OCI-LY3 (cell line): ENCODE measurements around the gene PARD3.

ENCODE experiments used
- H2AFZ ChIP-seq: fragments of 200-600, 300-600 bp; shearing (Covaris generic); 2 replicates; pipeline ENCODE4 v1.6.0; 2014; ENCODE audit warnings: antibody characterized with exemption, low read depth, low read length
- H3K27ac ChIP-seq: fragments of 200-600, 300-600 bp; sonication (generic); 2 replicates; pipeline ENCODE4 v1.5.1; 2014; ENCODE audit warnings: mild to moderate bottlenecking, low read length, moderate library complexity, mixed read lengths
- H3K27me3 ChIP-seq: fragments of 200-600, 300-600 bp; sonication (generic); 2 replicates; pipeline ENCODE4 v1.6.1; 2014; ENCODE audit warnings: low read depth, low read length, mixed read lengths
- H3K36me3 ChIP-seq: fragments of 200-600, 300-600 bp; sonication (generic); replicated peaks from 2 replicates; pipeline ENCODE3; 2014; ENCODE audit warnings: low read depth, low read length, mixed read lengths
- H3K4me1 ChIP-seq: fragments of 300-600, 200-600 bp; sonication (generic); 2 replicates; pipeline ENCODE4 v1.6.1; 2014; ENCODE audit warnings: low read length, mixed read lengths
- H3K4me2 ChIP-seq: fragments of 200-600, 300-600 bp; sonication (generic); 2 replicates; pipeline ENCODE4 v1.6.1; 2014; ENCODE audit warnings: low read length, mixed read lengths
- H3K4me3 ChIP-seq: fragments of 300-600, 200-600 bp; sonication (generic); 2 replicates; pipeline ENCODE4 v1.5.1; 2014; ENCODE audit warnings: antibody characterized with exemption, mild to moderate bottlenecking, low read length, moderate library complexity
- H3K79me2 ChIP-seq: fragments of 300-600, 200-600 bp; shearing (Covaris generic); 2 replicates; pipeline ENCODE4 v1.6.1; 2014; ENCODE audit warnings: mild to moderate bottlenecking, low read length, mixed read lengths
- H3K9ac ChIP-seq: fragments of 300-600, 200-600 bp; shearing (Covaris generic); 2 replicates; pipeline ENCODE4 v1.6.0; 2014; ENCODE audit warnings: mild to moderate bottlenecking, low read length, moderate library complexity
- H3K9me3 ChIP-seq: fragments of 200-600, 300-600 bp; shearing (Covaris generic); 2 replicates; pipeline ENCODE4 v1.6.1; 2014; ENCODE audit warnings: low read length, mixed read lengths; ENCODE audit not compliant: insufficient read depth
- H4K20me1 ChIP-seq: fragments of 200-600, 300-600 bp; sonication (generic); 2 replicates; pipeline ENCODE4 v1.6.1; 2016; ENCODE audit warnings: low read length, mixed read lengths; ENCODE audit not compliant: insufficient read depth
- CTCF ChIP-seq: fragments of 200-600, 300-600 bp; sonication (generic); IDR thresholded peaks from 2 replicates; pipeline ENCODE4 v1.5.1; 2014; ENCODE audit warnings: antibody characterized with exemption, low read length, low read depth
- EZH2phosphoT487 ChIP-seq: fragments of 200-600 bp; shearing (Covaris generic); IDR thresholded peaks from 2 replicates; pipeline ENCODE4 v1.6.1; 2018; ENCODE audit warnings: antibody characterized with exemption, mixed run types, low read depth

PARD3 gene

GRCh38 chr10:34183016-34183796 lies 631.9 kb downstream of the PARD3 start:
- Histone ChIP-seq H3K27ac (no peak overlapping the region), H3K27me3 (no peaks in the 10 kb centered on the region), H2AFZ (no peak overlapping the region), H3K4me1 (no peaks in the 10 kb centered on the region), H3K36me3 (no peaks in the 10 kb centered on the region), H3K4me3 (no peak overlapping the region), H3K9ac (no peak overlapping the region), H3K79me2 (no peaks in the 10 kb centered on the region), H4K20me1 (no peaks in the 10 kb centered on the region), H3K9me3 (no peaks in the 10 kb centered on the region), H3K4me2 (no peak overlapping the region)
- TF ChIP-seq CTCF (no peak), EZH2phosphoT487 (no peak)

- H3K27ac ChIP-seq: no peak overlapping the region
- TF ChIP-seq EZH2phosphoT487 (no peak), CTCF (no peak)
- H3K4me2 ChIP-seq: no peak overlapping the region
- no peaks in the 10 kb centered on the region for H3K4me1 ChIP-seq
- no peak overlapping the region for H2AFZ ChIP-seq
- H3K36me3 ChIP-seq: no peaks in the 10 kb centered on the region
- no peaks in the 10 kb centered on the region for H3K9me3 ChIP-seq
- H3K4me3 ChIP-seq: no peak overlapping the region
- H3K9ac ChIP-seq: no peak overlapping the region
- H3K79me2 ChIP-seq: no peaks in the 10 kb centered on the region
- H4K20me1 ChIP-seq: no peaks in the 10 kb centered on the region
- H3K27me3 ChIP-seq: no peaks in the 10 kb centered on the region
Observed at GRCh38 chr10:34181553-34182300, 633.4 kb downstream of the PARD3 start.

GRCh38 chr10:34180749-34181148 lies 634.3 kb downstream of the PARD3 start:
- no peaks in the 10 kb centered on the region for H3K4me1 ChIP-seq
- no peak overlapping the region for H3K27ac ChIP-seq
- H3K9ac ChIP-seq: no peak overlapping the region

More at GRCh38 chr10:34180749-34181148, 634.3 kb downstream of the PARD3 start:
- no peaks in the 10 kb centered on the region for H3K79me2 ChIP-seq
- no peak overlapping the region for H3K4me2 ChIP-seq
- no peaks in the 10 kb centered on the region for H4K20me1 ChIP-seq
- no peaks in the 10 kb centered on the region for H3K9me3 ChIP-seq
- no peak overlapping the region for H2AFZ ChIP-seq
- H3K36me3 ChIP-seq: no peaks in the 10 kb centered on the region
- H3K4me3 ChIP-seq: no peak overlapping the region
- no peak for TF ChIP-seq CTCF
- no peak for TF ChIP-seq EZH2phosphoT487
- no peaks in the 10 kb centered on the region for H3K27me3 ChIP-seq
